GM23248 (cell line): ENCODE measurements around the gene INTS1. TPM values are rescaled to one million over a fixed set of nuclear protein-coding genes. Genes with fewer than 3 reads are reported as not detected.

ENCODE experiments used
- DNase-seq: peaks from one replicate; pipeline ENCODE4 v3.0.0-alpha.2; 2015
- H2AFZ ChIP-seq: fragments of 200-600 bp; sonication (generic); 2 replicates; pipeline ENCODE4 v1.6.1; 2016; ENCODE audit warnings: antibody characterized with exemption
- H3F3A ChIP-seq: fragments of 200-600 bp; sonication (generic); 2 replicates; pipeline ENCODE4 v1.6.1; 2016; ENCODE audit warnings: mild to moderate bottlenecking, antibody characterized with exemption, mixed run types; ENCODE audit not compliant: insufficient read depth
- H3K27ac ChIP-seq: fragments of 200-600 bp; sonication (generic); 2 replicates; pipeline ENCODE4 v1.5.1; 2016; ENCODE audit warnings: mild to moderate bottlenecking
- H3K27me3 ChIP-seq: fragments of 200-600 bp; sonication (generic); replicated peaks from 2 replicates; pipeline ENCODE4 v1.6.1; 2016; ENCODE audit warnings: mild to moderate bottlenecking; ENCODE audit not compliant: insufficient read depth
- H3K36me3 ChIP-seq: fragments of 200-600 bp; sonication (generic); 2 replicates; pipeline ENCODE4 v1.6.1; 2016; ENCODE audit warnings: low read depth, mild to moderate bottlenecking
- H3K4me1 ChIP-seq: fragments of 200-600 bp; sonication (generic); 2 replicates; pipeline ENCODE4 v1.6.1; 2016; ENCODE audit warnings: mild to moderate bottlenecking; ENCODE audit not compliant: insufficient read depth
- H3K4me2 ChIP-seq: fragments of 200-600 bp; sonication (generic); one replicate; pipeline ENCODE4 v1.6.1; 2016; ENCODE audit warnings: mild to moderate bottlenecking; ENCODE audit not compliant: unreplicated experiment
- H3K4me3 ChIP-seq: fragments of 200-600 bp; sonication (generic); 2 replicates; pipeline ENCODE4 v1.5.1; 2016; ENCODE audit warnings: mild to moderate bottlenecking
- H3K79me2 ChIP-seq: fragments of 200-600 bp; sonication (generic); 2 replicates; pipeline ENCODE4 v1.6.1; 2016; ENCODE audit warnings: mild to moderate bottlenecking; ENCODE audit not compliant: insufficient read depth
- H3K9ac ChIP-seq: fragments of 200-600 bp; sonication (generic); 2 replicates; pipeline ENCODE4 v1.6.1; 2016; ENCODE audit warnings: mild to moderate bottlenecking
- H3K9me2 ChIP-seq: fragments of 200-600 bp; sonication (generic); 2 replicates; pipeline ENCODE4 v1.6.1; 2016; ENCODE audit warnings: mixed run types, mild to moderate bottlenecking, moderate library complexity; ENCODE audit not compliant: insufficient read depth
- H3K9me3 ChIP-seq: fragments of 200-600 bp; sonication (generic); one replicate; pipeline ENCODE4 v1.6.1; 2017; ENCODE audit warnings: low read depth
- H4K20me1 ChIP-seq: fragments of 200-600 bp; sonication (generic); 2 replicates; pipeline ENCODE4 v1.6.0; 2016; ENCODE audit not compliant: insufficient read depth
- EZH2 ChIP-seq: fragments of 200-600 bp; sonication (generic); IDR thresholded peaks from 2 replicates; pipeline ENCODE4 v1.6.1; 2018; ENCODE audit warnings: antibody characterized with exemption, mild to moderate bottlenecking; ENCODE audit not compliant: insufficient read depth, poor library complexity, severe bottlenecking
- EZH2phosphoT487 ChIP-seq: fragments of 200-600 bp; sonication (generic); IDR thresholded peaks from 2 replicates; pipeline ENCODE4 v1.6.1; 2018; ENCODE audit warnings: antibody characterized with exemption, moderate library complexity, mild to moderate bottlenecking, low read depth; ENCODE audit not compliant: insufficient read depth
- WGBS, 2 experiments: methylation state at CpG; one replicate each; pipeline ENCODE4 v1.1.6; 2015 to 2017; ENCODE audit warnings: low lambda C conversion rate in 2 of 2, low coverage in 1 of 2; ENCODE audit errors: missing lambda C conversion rate in 2 of 2; 5-methylcytosine and 5-hydroxymethylcytosine counted together
- in situ Hi-C: fragments of 300-500 bp; cut with MboI; formaldehyde crosslinking; loops from 2 replicates; pipeline ENCODE4 v1.15.0; 2020
- polyA plus RNA-seq: library from polyadenylated mRNA; unstranded; fragments of >200 nt; fragmentation: Nextera tagmentation; extraction: Ambion mirVana; gene quantifications from 2 replicates; pipeline ENCODE4 v1.2.1, GENCODE V29; 2016
- total RNA-seq: library from RNA; depleted of rRNA; stranded (reverse); fragments of >200 nt; shearing (Covaris generic); gene quantifications from 2 replicates; pipeline ENCODE4 v1.2.3, GENCODE V29; 2014

INTS1 gene
- total and polyA plus RNA-seq, 2 experiments from 2014 or later = 25.4 to 44.7 TPM

- no peak for DNase-seq
- H3K9me3 ChIP-seq = no peaks in the 10 kb centered on the region
- H3K4me2 ChIP-seq = no peak overlapping the region
- no peak for TF ChIP-seq EZH2
- no peak for TF ChIP-seq EZH2phosphoT487
- H3F3A ChIP-seq = no peaks in the 10 kb centered on the region
- no peak overlapping the region for H3K4me3 ChIP-seq
- no peaks in the 10 kb centered on the region; the same call in 1 of the 2 replicates for H3K36me3 ChIP-seq
- H2AFZ ChIP-seq = no peak overlapping the region
- H3K79me2 ChIP-seq = no peaks in the 10 kb centered on the region
- no peaks in the 10 kb centered on the region for H3K9me2 ChIP-seq
- H4K20me1 ChIP-seq = no peaks in the 10 kb centered on the region
- 94 to 95% methylated on average over 24 to 26 of the region's 27 CpGs for WGBS, 2 experiments
- H3K4me1 ChIP-seq = no peaks in the 10 kb centered on the region
- H3K27me3 ChIP-seq = no peaks in the 10 kb centered on the region
- in situ Hi-C loops = no loop called here
- no peak overlapping the region for H3K9ac ChIP-seq
- H3K27ac ChIP-seq = no peak overlapping the region
Measured at GRCh38 chr7:1494866-1495563, 9.2 kb downstream of the INTS1 start.

DNA sequence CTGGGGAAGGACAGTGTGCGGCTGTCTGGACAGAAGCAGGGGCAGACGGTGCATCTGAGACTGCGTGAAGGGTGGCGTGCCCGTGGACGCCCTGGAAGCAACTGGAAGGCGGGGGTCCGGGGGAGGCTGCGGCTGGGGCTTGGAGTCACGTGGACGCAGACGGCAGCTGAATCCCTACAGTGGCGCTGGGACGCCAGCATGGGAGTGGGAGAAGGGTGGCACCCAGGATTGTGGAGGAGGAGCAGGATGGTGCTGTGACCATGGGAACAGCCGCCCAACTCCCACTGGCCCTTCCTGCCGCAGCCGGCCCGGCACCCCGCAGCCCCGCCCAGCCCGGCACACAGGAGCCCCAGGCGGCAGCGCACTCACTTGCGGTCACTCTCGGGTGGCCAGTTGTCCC, 9.7 kb downstream of the INTS1 start:
- H3K4me3 ChIP-seq = no peak overlapping the region

DNA sequence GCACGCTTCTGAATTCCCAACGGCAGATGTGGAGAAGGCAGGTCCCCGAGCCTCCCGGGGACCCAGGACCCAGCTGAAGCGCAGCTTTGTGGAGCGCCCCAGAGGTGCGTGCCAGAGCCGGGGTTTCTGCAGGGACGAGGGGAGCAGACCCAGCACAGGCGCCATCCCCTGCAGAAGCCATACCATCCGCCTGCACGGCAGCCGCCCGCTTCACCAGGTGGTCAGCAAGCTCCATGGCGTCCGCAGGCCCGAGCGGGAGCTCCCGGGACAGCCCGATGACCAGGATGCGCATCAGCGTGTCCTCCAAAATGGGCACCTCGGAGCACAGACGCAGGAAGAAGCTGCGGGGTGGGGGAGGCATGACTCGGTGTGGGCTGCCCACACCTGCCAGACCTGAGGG, 10.6 kb downstream of the INTS1 start:
- H3K27me3 ChIP-seq = no peaks in the 10 kb centered on the region
- no peak overlapping the region for H2AFZ ChIP-seq
- in situ Hi-C loops = no loop called here
- no peak for TF ChIP-seq EZH2phosphoT487
- no peak for TF ChIP-seq EZH2
- no peak overlapping the region for H3K4me2 ChIP-seq
- H3K36me3 ChIP-seq = no peaks in the 10 kb centered on the region; the same call in 1 of the 2 replicates
- no peaks in the 10 kb centered on the region for H3K9me3 ChIP-seq
- H3K9me2 ChIP-seq = no peaks in the 10 kb centered on the region
- 94 to 96% methylated on average over 26 of the region's 26 CpGs for WGBS, 2 experiments
- H3K9ac ChIP-seq = no peak overlapping the region
- no peaks in the 10 kb centered on the region for H3K4me1 ChIP-seq
- no peak overlapping the region for H3K27ac ChIP-seq
- no peaks in the 10 kb centered on the region for H4K20me1 ChIP-seq
- H3F3A ChIP-seq = no peaks in the 10 kb centered on the region
- no peaks in the 10 kb centered on the region for H3K79me2 ChIP-seq
- no peak overlapping the region for H3K4me3 ChIP-seq
- no peak for DNase-seq

More for the DNA sequence above, 9.7 kb downstream of the INTS1 start:
- Histone ChIP-seq H3K4me2 (no peak overlapping the region), H4K20me1 (no peaks in the 10 kb centered on the region), H3K9ac (no peak overlapping the region), H2AFZ (no peak overlapping the region), H3K36me3 (no peaks in the 10 kb centered on the region; the same call in 1 of the 2 replicates), H3K9me3 (no peaks in the 10 kb centered on the region), H3K27me3 (no peaks in the 10 kb centered on the region), H3K27ac (no peak overlapping the region), H3K4me1 (no peaks in the 10 kb centered on the region), H3K79me2 (no peaks in the 10 kb centered on the region), H3F3A (no peaks in the 10 kb centered on the region), H3K9me2 (no peaks in the 10 kb centered on the region)
- in situ Hi-C loops = no loop called here
- WGBS, 2 experiments = 92 to 94% methylated on average over 14 to 25 of the region's 25 CpGs
- TF ChIP-seq EZH2phosphoT487 (no peak), EZH2 (no peak)
- DNase-seq = no peak

DNA sequence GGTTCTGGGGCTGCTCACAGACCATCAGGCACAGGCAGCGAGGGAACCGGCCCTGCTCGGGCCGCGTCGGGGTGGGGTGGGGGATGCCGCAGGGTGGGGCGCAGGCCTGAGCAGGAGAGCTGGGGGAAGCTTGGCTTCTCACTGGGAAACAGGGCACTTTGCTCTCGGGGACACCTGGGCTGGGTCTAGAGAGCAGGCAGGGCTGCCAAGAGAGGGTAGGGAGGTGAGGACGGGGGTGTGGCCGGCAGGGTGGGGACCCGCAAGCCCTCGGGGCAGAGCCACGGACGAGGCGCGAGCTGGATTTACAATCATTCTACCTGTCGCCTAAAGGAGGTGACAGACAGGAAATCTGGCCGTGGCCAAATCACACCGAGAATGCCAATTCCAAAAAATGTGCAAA, 11.1 kb downstream of the INTS1 start:
- WGBS, 2 experiments = 92 to 93% methylated on average over 12 to 20 of the region's 20 CpGs
- no peaks in the 10 kb centered on the region for H3K27me3 ChIP-seq
- H3K4me1 ChIP-seq = no peaks in the 10 kb centered on the region
- H3K9me2 ChIP-seq = no peaks in the 10 kb centered on the region
- H3K9me3 ChIP-seq = no peaks in the 10 kb centered on the region
- H3F3A ChIP-seq = no peaks in the 10 kb centered on the region
- H4K20me1 ChIP-seq = no peaks in the 10 kb centered on the region
- H3K9ac ChIP-seq = no peak overlapping the region
- H2AFZ ChIP-seq = no peak overlapping the region
- no peaks in the 10 kb centered on the region; the same call in 1 of the 2 replicates for H3K36me3 ChIP-seq
- no peak overlapping the region for H3K4me3 ChIP-seq
- in situ Hi-C loops = no loop called here
- H3K79me2 ChIP-seq = no peaks in the 10 kb centered on the region
- TF ChIP-seq EZH2phosphoT487 (no peak), EZH2 (no peak)
- no peak overlapping the region for H3K4me2 ChIP-seq
- no peak overlapping the region for H3K27ac ChIP-seq
- DNase-seq = no peak

DNA sequence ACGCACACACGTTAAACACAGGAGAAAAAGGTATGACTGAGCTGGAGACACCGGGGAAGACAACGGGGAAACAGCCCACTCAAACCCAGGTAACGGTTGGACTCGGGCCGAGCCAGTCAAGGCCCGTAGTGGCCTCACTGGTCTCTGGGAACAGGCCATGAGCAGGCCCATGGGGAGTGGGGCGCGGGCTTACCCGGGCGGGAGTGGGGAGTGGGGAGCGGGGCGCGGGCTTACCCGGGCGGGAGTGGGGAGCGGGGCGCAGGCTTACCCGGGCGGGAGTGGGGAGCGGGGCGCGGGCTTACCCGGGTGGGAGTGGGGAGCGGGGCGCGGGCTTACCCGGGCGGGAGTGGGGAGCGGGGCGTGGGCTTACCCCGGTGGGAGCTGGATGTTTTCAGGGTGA, 11.5 kb downstream of the INTS1 start:
- Histone ChIP-seq H3K9ac (no peak overlapping the region), H3K36me3 (no peaks in the 10 kb centered on the region; the same call in 1 of the 2 replicates), H3K9me2 (no peaks in the 10 kb centered on the region), H4K20me1 (no peaks in the 10 kb centered on the region), H3K79me2 (no peaks in the 10 kb centered on the region), H3K4me2 (no peak overlapping the region), H3K27ac (no peak overlapping the region), H3K4me3 (no peak overlapping the region), H3K9me3 (no peaks in the 10 kb centered on the region), H3K27me3 (no peaks in the 10 kb centered on the region), H3K4me1 (no peaks in the 10 kb centered on the region), H3F3A (no peaks in the 10 kb centered on the region), H2AFZ (no peak overlapping the region)
- no peak for DNase-seq
- 88 to 89% methylated on average over 10 to 33 of the region's 33 CpGs for WGBS, 2 experiments
- in situ Hi-C loops = no loop called here
- TF ChIP-seq EZH2 (no peak), EZH2phosphoT487 (no peak)
